Endothelial cell of umbilical vein (primary cell): Measurements from ENCODE around the gene CHURC1. TPM values are rescaled to one million over a fixed set of nuclear protein-coding genes. Genes with fewer than 3 reads are reported as not detected.

Experiments used
- BruUV-seq: library from RNA; stranded (reverse); fragments of 400-500 nt; replicated peaks from 2 replicates; lab custom pipeline; 2021; lab: Mats Ljungman, UMichigan
- CTCF ChIA-PET: fragments of 300-600, 350-600 bp; sonication (Branson Sonifier 250); formaldehyde crosslinking; loops from one replicate; lab custom pipeline; 2021; ENCODE audit warnings: antibody characterized with exemption, inconsistent platforms; lab: Charles Lee
- POLR2A ChIA-PET: fragments of 300-600, 350-600 bp; sonication (Branson Sonifier 250); formaldehyde crosslinking; loops from one replicate; lab custom pipeline; 2021; ENCODE audit warnings: antibody characterized with exemption, inconsistent platforms; lab: Charles Lee
- DNase-seq: peaks from one replicate; pipeline ENCODE4 v3.0.0-alpha.2; 2011; ENCODE audit warnings: low read depth, low spot score
- FAIRE-seq: peaks from 2 replicates; lab custom pipeline; 2011; peaks lifted over from hg19 to GRCh38; lab: Jason Lieb, UNC
- H2AFZ ChIP-seq: 2 replicates; pipeline ENCODE4 v1.6.0; 2012; ENCODE audit warnings: low read depth, low read length, control low read depth, inconsistent platforms
- H3K27ac ChIP-seq: 2 replicates; pipeline ENCODE4 v1.5.1; 2011; ENCODE audit warnings: low read depth, mild to moderate bottlenecking, control low read depth, low read length, moderate library complexity; ENCODE audit not compliant: insufficient read depth
- H3K27me3 ChIP-seq, 2 experiments: 2 replicates each; pipeline versions ENCODE4 v1.6.0 to v1.6.1; 2011; ENCODE audit warnings: low read length in 2 of 2, mixed read lengths in 1 of 2; ENCODE audit not compliant: control insufficient read depth in 2 of 2, insufficient read depth in 2 of 2
- H3K36me3 ChIP-seq, 2 experiments: 2 replicates in 1 of 2; 3 replicates in 1 of 2; pipeline ENCODE4 v1.5.1; 2011; ENCODE audit warnings: low read length in 2 of 2, mild to moderate bottlenecking in 1 of 2, moderate library complexity in 1 of 2; ENCODE audit not compliant: control insufficient read depth in 2 of 2, insufficient read depth in 2 of 2; ENCODE audit errors: extremely low read depth in 1 of 2
- H3K4me1 ChIP-seq: 3 replicates; pipeline ENCODE4 v1.5.1; 2011; ENCODE audit warnings: mild to moderate bottlenecking, low read length; ENCODE audit not compliant: control insufficient read depth, insufficient read depth; ENCODE audit errors: extremely low read depth
- H3K4me2 ChIP-seq: 2 replicates; pipeline ENCODE4 v1.6.1; 2011; ENCODE audit warnings: low read length, control low read depth, mixed read lengths; ENCODE audit not compliant: insufficient read depth
- H3K4me3 ChIP-seq, 3 experiments: fragments of 200-600 bp in 1 of 3; sonication (generic), shearing (Covaris generic) in 1 of 3; replicated peaks in 1 of 3; 2 replicates each; pipeline ENCODE4 v1.5.1; 2011 to 2016; ENCODE audit warnings: control low read depth in 3 of 3, low read length in 3 of 3, mild to moderate bottlenecking in 2 of 3, inconsistent platforms in 1 of 3, low read depth in 1 of 3, moderate library complexity in 1 of 3; ENCODE audit not compliant: insufficient read depth in 1 of 3
- H3K79me2 ChIP-seq: 2 replicates; pipeline ENCODE4 v1.6.0; 2012; ENCODE audit warnings: low read length, inconsistent platforms; ENCODE audit not compliant: control insufficient read depth, insufficient read depth
- H3K9ac ChIP-seq: replicated peaks from 2 replicates; pipeline ENCODE3; 2011; ENCODE audit warnings: low read length, control low read depth; ENCODE audit not compliant: insufficient read depth; ENCODE audit errors: extremely low read depth
- H3K9me1 ChIP-seq: replicated peaks from 3 replicates; pipeline ENCODE4 v1.6.0; 2011; ENCODE audit warnings: mild to moderate bottlenecking, low read length; ENCODE audit not compliant: control insufficient read depth, insufficient read depth; ENCODE audit errors: extremely low read depth
- H3K9me3 ChIP-seq: replicated peaks from 2 replicates; pipeline ENCODE4 v1.5.1; 2012; ENCODE audit warnings: low read length, inconsistent platforms; ENCODE audit not compliant: control insufficient read depth, insufficient read depth
- H4K20me1 ChIP-seq: replicated peaks from 2 replicates; pipeline ENCODE3; 2011; ENCODE audit warnings: mild to moderate bottlenecking, low read length; ENCODE audit not compliant: control insufficient read depth, insufficient read depth; ENCODE audit errors: extremely low read depth
- EZH2 ChIP-seq: IDR thresholded peaks from 2 replicates; pipeline ENCODE4 v1.6.1; 2012; ENCODE audit warnings: borderline replicate concordance, low read depth, mild to moderate bottlenecking, moderate library complexity, low read length, inconsistent platforms; ENCODE audit not compliant: severe bottlenecking
- FOS ChIP-seq: IDR thresholded peaks from 2 replicates; pipeline ENCODE4 v1.6.1; 2011; ENCODE audit warnings: mild to moderate bottlenecking, low read length, moderate library complexity, borderline replicate concordance; ENCODE audit not compliant: insufficient read depth
- GATA2 ChIP-seq: IDR thresholded peaks from 2 replicates; pipeline ENCODE4 v1.7.0; 2011; ENCODE audit warnings: low read depth, mild to moderate bottlenecking, moderate library complexity, mixed read lengths, low read length; ENCODE audit not compliant: insufficient read length, insufficient read depth
- JUN ChIP-seq: IDR thresholded peaks from 2 replicates; pipeline ENCODE4 v1.6.1; 2011; ENCODE audit warnings: borderline replicate concordance, low read depth; ENCODE audit not compliant: insufficient read length, insufficient read depth
- MAX ChIP-seq: IDR thresholded peaks from 2 replicates; pipeline ENCODE4 v1.6.1; 2011; ENCODE audit not compliant: insufficient read depth, insufficient read length
- POLR2AphosphoS5 ChIP-seq: IDR thresholded peaks from 2 replicates; pipeline ENCODE4 v1.6.1; 2012; ENCODE audit warnings: low read depth, mild to moderate bottlenecking, control low read depth, low read length, moderate library complexity; ENCODE audit not compliant: insufficient read depth
- dilution Hi-C: fragments of 300-500 bp; cut with MboI; formaldehyde crosslinking; loops from one replicate; pipeline ENCODE4 v1.15.0; 2019; ENCODE audit warnings: low sequenced_read_pairs; ENCODE audit not compliant: extremely low pct_ligation_motif_present
- intact Hi-C: fragments of 100-400 bp; cut with micrococcal nuclease; formaldehyde crosslinking; loops from one replicate; pipeline ENCODE4 v1.10.0; 2022
- polyA plus RNA-seq, 4 experiments: library from polyadenylated mRNA; depleted of rRNA in 3 of 4; stranded (reverse) in 3 of 4; unstranded in 1 of 4; fragments of >200 nt; gene quantifications; 2 replicates each; pipeline versions ENCODE4 v1.2.1 to v1.2.3, GENCODE V29; 2011 to 2012; ENCODE audit warnings: missing spikeins in 1 of 4
- total RNA-seq: library from RNA; stranded (reverse); gene quantifications from 2 replicates; pipeline ENCODE4 v1.2.3, GENCODE V29; 2021
- TF ChIP-seq, protein P1 (sequence below), 2 donors: IDR thresholded peaks; 1 replicate in 1 of 2; 2 replicates in 1 of 2; pipeline ENCODE4 v1.5.1; 2011; ENCODE audit warnings: low read length in 2 of 2, mild to moderate bottlenecking in 2 of 2, moderate library complexity in 2 of 2, control low read depth in 1 of 2, inconsistent platforms in 1 of 2, low read depth in 1 of 2; ENCODE audit not compliant: insufficient read depth in 1 of 2; ENCODE audit errors: extremely low read depth in 1 of 2

CHURC1 gene
- total and polyA plus RNA-seq, 2 donors (not counting 3 experiments of a cell fraction or from before 2014, with no cell fraction given), result 44.4 to 62.2 TPM

GRCh38 chr14:64865109-64865508 is 49.1 kb upstream of the CHURC1 start:
- no peak overlapping the region for H3K9ac ChIP-seq
- ChIA-PET CTCF (interaction anchor here (1.2 to 1.5 kb wide), 2 partner anchors 16 to 42 kb away, joined by 3 to 5 read pairs; no protein-coding TSS in a partner anchor), POLR2A (no interaction called here)
- peaks cover 12 to 16% of the 10 kb centered on the region in 2 experiments for H3K27me3 ChIP-seq
- no peak overlapping the region for H3K4me3 ChIP-seq
- no TSS peak for BruUV-seq
- no peaks in the 10 kb centered on the region for H3K79me2 ChIP-seq
- H3K9me1 ChIP-seq, result no peaks in the 10 kb centered on the region
- no peaks in the 10 kb centered on the region for H3K4me1 ChIP-seq
- FAIRE-seq, result no peak
- no peak overlapping the region for H2AFZ ChIP-seq
- H4K20me1 ChIP-seq, result no peaks in the 10 kb centered on the region
- H3K9me3 ChIP-seq, result no peaks in the 10 kb centered on the region
- no peak for TF ChIP-seq FOS
- TF ChIP-seq, protein P1, sequence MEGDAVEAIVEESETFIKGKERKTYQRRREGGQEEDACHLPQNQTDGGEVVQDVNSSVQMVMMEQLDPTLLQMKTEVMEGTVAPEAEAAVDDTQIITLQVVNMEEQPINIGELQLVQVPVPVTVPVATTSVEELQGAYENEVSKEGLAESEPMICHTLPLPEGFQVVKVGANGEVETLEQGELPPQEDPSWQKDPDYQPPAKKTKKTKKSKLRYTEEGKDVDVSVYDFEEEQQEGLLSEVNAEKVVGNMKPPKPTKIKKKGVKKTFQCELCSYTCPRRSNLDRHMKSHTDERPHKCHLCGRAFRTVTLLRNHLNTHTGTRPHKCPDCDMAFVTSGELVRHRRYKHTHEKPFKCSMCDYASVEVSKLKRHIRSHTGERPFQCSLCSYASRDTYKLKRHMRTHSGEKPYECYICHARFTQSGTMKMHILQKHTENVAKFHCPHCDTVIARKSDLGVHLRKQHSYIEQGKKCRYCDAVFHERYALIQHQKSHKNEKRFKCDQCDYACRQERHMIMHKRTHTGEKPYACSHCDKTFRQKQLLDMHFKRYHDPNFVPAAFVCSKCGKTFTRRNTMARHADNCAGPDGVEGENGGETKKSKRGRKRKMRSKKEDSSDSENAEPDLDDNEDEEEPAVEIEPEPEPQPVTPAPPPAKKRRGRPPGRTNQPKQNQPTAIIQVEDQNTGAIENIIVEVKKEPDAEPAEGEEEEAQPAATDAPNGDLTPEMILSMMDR (IDR thresholded peaks at IDR 0.05; ENCODE audit: extremely low read depth in 1 of 2, insufficient read depth in 1 of 2, low read depth in 1 of 2, low read length in 2 of 2), result no peak
- TF ChIP-seq EZH2, result no peak
- no peak for TF ChIP-seq JUN
- TF ChIP-seq POLR2AphosphoS5, result no peak
- no peak for TF ChIP-seq MAX
- TF ChIP-seq GATA2, result no peak
- DNase-seq, result no peak
- intact Hi-C loops (no loop called here), dilution Hi-C loops (no loop called here)
- no peak overlapping the region for H3K27ac ChIP-seq
- no peaks in the 10 kb centered on the region for H3K36me3 ChIP-seq
- no peak overlapping the region for H3K4me2 ChIP-seq
